Fibroblast of pulmonary artery (primary cell): ENCODE results near the gene DLG5.
A peak's percentile ranks its signal among the peaks of the same experiment; 100 is the strongest.

Experiments
- DNase-seq: peaks from one replicate; pipeline ENCODE4 v3.0.0-alpha.2; 2010; ENCODE audit warnings: low read depth
- H3K4me3 ChIP-seq: replicated peaks from 2 replicates; pipeline ENCODE4 v1.5.1; 2011; ENCODE audit warnings: low read depth, mild to moderate bottlenecking, control low read depth, low read length, moderate library complexity
- CTCF ChIP-seq: IDR thresholded peaks from 2 replicates; pipeline ENCODE4 v1.5.1; 2011; ENCODE audit warnings: mild to moderate bottlenecking, control low read depth, low read length, inconsistent platforms; ENCODE audit errors: missing control alignments

Gene DLG5

GRCh38 chr10:77971804-77972144 lies 45.2 kb upstream of the DLG5 start:
- DNase-seq, result no peak
- no peak for TF ChIP-seq CTCF
- no peak overlapping the region for H3K4me3 ChIP-seq

GRCh38 chr10:77970869-77971803 lies 44.6 kb upstream of the DLG5 start:
- peak; percentile 93 for DNase-seq
- TF ChIP-seq CTCF, result no peak
- no peak overlapping the region for H3K4me3 ChIP-seq

GRCh38 chr10:77969114-77969513 lies 42.6 kb upstream of the DLG5 start:
- TF ChIP-seq CTCF, result no peak
- no peak for DNase-seq

GRCh38 chr10:77967611-77968022 lies 41.1 kb upstream of the DLG5 start:
- no peak for TF ChIP-seq CTCF
- no peak overlapping the region for H3K4me3 ChIP-seq
- DNase-seq, result no peak

More at GRCh38 chr10:77969114-77969513, 42.6 kb upstream of the DLG5 start:
- no peak overlapping the region for H3K4me3 ChIP-seq

GRCh38 chr10:77965294-77965693 lies 38.7 kb upstream of the DLG5 start:
- no peak overlapping the region for H3K4me3 ChIP-seq
- no peak for TF ChIP-seq CTCF
- peak; percentile 85 for DNase-seq

- no peak for DNase-seq
- H3K4me3 ChIP-seq, result no peak overlapping the region
- no peak for TF ChIP-seq CTCF
These were observed 38.3 kb upstream of the DLG5 start for GRCh38 chr10:77964811-77965210.

GRCh38 chr10:77963901-77964300 lies 37.3 kb upstream of the DLG5 start:
- no peak for TF ChIP-seq CTCF
- DNase-seq, result no peak
- no peak overlapping the region for H3K4me3 ChIP-seq
